Measurements from ENCODE around the gene DCXR. TPM values are rescaled to one million over a fixed set of nuclear protein-coding genes. Genes with fewer than 3 reads are reported as not detected.

Gene DCXR
- total and polyA plus RNA-seq, 2 of the 13 experiments (the other 11 are each of a cell fraction or from before 2014, with no cell fraction given) = 287 to 311 TPM

GRCh38 chr17:82050761-82051641, 13.5 kb upstream of the DCXR start (continued):
- TF ChIP-seq ZHX1 (CRISPR knock-in tag; IDR thresholded peaks at IDR 0.05; ENCODE audit: low read depth) (0 out of 2 replicates have a peak, but pooled peaks have one; percentile 82), ZFX (CRISPR knock-in tag; IDR thresholded peaks at IDR 0.05; ENCODE audit: low read depth) (peak; percentile 78), ASH2L (IDR thresholded peaks at IDR 0.05; ENCODE audit: insufficient read length, low read depth, low read length) (peak; percentile 21), ZBTB4 (CRISPR knock-in tag; IDR thresholded peaks at IDR 0.05; ENCODE audit: borderline replicate concordance) (peak; percentile 60; the same call in 1 of the 2 replicates), FOXM1 (CRISPR knock-in tag; IDR thresholded peaks at IDR 0.05) (no peak), ZNF280D (CRISPR knock-in tag; IDR thresholded peaks at IDR 0.05) (0 out of 2 replicates have a peak, but pooled peaks have one; percentile 76), THYN1 (CRISPR knock-in tag; IDR thresholded peaks at IDR 0.05; ENCODE audit: borderline replicate concordance, low read depth) (no peak), ZNF230 (CRISPR knock-in tag; IDR thresholded peaks at IDR 0.05) (0 out of 2 replicates have a peak, but pooled peaks have one; percentile 32), ZNF775 (CRISPR knock-in tag; IDR thresholded peaks at IDR 0.05; ENCODE audit: borderline replicate concordance) (no peak), SALL1 (CRISPR knock-in tag; IDR thresholded peaks at IDR 0.05) (peak; percentile 22), SIN3B (IDR thresholded peaks at IDR 0.05; ENCODE audit: low read length) (no peak; the same call in 1 of the 2 replicates), SNRNP70 (IDR thresholded peaks at IDR 0.05; ENCODE audit: low read depth, low read length) (no peak), TBL1XR1 (IDR thresholded peaks at IDR 0.05; ENCODE audit: borderline replicate concordance, low read length, partially characterized antibody) (no peak), ZNF224 (CRISPR knock-in tag; IDR thresholded peaks at IDR 0.05) (no peak), ZXDC (CRISPR knock-in tag; IDR thresholded peaks at IDR 0.05) (no peak)
